Sciatic nerve (tissue), 2 donors: Measurements from ENCODE around the gene SMIM43. TPM values are rescaled to one million over a fixed set of nuclear protein-coding genes. Genes with fewer than 3 reads are reported as not detected.
"Not testable (repeated sequence)": the region's sequence is repeated elsewhere in the genome, so short reads cannot be mapped to it uniquely, and the experiment has no call there.

ENCODE experiments used
- ATAC-seq: fragments of 200-7000 bp; cut with Tn5 transposase; one replicate; pipeline ENCODE4 v1.9.1; 2020; ENCODE audit warnings: mild to moderate bottlenecking, moderate library complexity
- DNase-seq: peaks from one replicate; pipeline ENCODE4 v3.0.0-alpha.2; 2020; ENCODE audit warnings: low spot score
- intact Hi-C: fragments of 100-400 bp; cut with DNase I; formaldehyde crosslinking; loops from one replicate; pipeline ENCODE4 v1.14.2; 2022
- total RNA-seq: library from RNA; stranded (reverse); fragmentation: NEBNext Ultra II Directional; extraction: Animal tissue kit (Norgen Biotek cat#: 25700); gene quantifications from one replicate; pipeline ENCODE4 v1.2.1, GENCODE V29; 2021
- donor health status: DM: no; HTN: no; CAD: no.
- donor health status: DM: no; HTN: no; CAD: no.

Gene SMIM43
- total RNA-seq, 1 donor from 2014 or later, result 3.7 TPM

DNA sequence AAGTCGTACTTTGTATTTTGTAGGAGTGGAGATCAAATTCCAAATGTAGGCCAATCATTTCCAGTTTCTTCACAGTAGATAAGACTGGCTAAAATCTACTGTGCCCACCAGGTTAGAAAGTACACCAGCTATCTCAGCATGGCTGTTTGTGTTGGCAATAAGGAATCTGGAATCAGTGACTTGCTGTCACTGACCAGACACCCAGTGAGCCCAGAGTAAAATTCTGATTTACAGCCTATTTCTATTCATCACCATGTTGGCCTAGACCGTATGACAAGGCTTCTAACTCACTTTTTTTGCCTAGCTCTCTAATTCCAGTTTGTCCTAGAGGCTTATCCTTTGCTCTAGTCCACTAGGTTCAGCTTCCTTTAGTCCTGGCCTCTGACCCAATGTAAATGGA is 25.4 kb downstream of the SMIM43 start:
- no peak for DNase-seq
- intact Hi-C loops, result no loop called here
- no peak for ATAC-seq

DNA sequence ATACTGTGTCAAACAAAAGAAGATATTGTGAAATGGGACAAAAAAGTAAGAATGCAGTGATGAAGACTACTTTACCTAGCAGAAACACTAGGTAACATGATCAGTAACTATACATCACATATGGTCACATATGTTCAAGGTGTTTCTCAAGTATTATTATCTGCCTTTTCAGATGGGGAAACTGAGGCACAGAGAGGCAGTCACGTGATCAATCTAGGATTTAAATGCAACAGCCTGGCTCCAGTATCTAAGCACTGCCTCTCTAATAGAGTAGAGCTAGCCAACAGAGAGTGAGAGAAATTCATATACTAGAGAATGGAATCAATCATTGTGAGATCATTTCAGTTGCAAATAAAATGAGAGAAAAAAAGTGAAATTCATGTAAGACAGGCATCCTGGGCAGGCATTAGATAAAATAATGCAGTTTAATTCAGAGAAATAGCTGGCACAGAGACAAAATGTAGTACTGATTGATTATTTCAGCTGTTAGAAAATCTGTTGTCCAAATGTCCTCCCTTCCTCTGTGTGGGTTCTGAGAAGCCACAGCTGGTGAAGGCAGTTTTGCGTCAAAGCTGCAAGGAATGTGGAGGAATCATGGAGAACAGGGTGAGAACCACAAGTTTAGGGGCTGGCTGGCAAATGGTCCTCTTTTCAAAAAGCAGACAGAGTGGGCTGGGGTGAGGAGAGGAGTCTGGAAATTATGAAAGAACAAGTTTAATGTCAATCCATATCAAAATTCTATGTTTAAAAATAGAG is 26.0 kb downstream of the SMIM43 start:
- intact Hi-C loops, result no loop called here
- no peak for DNase-seq
- no peak for ATAC-seq

GRCh38 chr4:121737846-121738554 is 27.0 kb downstream of the SMIM43 start:
- intact Hi-C loops, result no loop called here
- ATAC-seq, result no peak
- no peak for DNase-seq

- intact Hi-C loops, result no loop called here
- DNase-seq, result no peak
These were observed 28.1 kb downstream of the SMIM43 start for GRCh38 chr4:121736735-121737351.

DNA sequence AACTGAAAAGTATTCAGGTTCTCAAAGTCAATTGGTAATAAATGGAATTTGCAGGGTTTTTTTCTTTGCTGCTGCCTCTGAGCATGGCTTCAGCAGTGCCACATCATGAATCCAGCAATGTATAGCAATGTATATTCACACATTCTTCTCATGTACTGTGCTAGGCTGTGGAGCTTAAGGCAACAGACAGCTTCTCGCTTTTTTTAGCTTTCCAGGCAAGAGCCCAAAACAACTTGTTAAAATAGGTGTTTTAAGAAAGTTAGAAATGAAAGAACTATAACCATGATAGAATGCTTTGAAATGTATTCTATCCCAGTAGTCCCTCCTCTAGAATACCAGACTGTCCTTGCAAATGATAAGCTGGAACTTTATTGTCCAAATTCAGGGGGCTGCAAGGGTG is 30.4 kb downstream of the SMIM43 start:
- DNase-seq (no peak), ATAC-seq (no peak)
- intact Hi-C loops, result no loop called here

More at GRCh38 chr4:121736735-121737351, 28.1 kb downstream of the SMIM43 start:
- ATAC-seq, result peak; percentile 65

- no peak for ATAC-seq
- intact Hi-C loops, result no loop called here
- DNase-seq, result no peak
These were observed 31.0 kb downstream of the SMIM43 start for GRCh38 chr4:121733942-121734341.

- intact Hi-C loops, result loop anchor here (10.0 kb wide), 1 partner anchor 355 kb away; no protein-coding TSS in a partner anchor
These were observed 35.2 kb downstream of the SMIM43 start for GRCh38 chr4:121729753-121730152.

DNA sequence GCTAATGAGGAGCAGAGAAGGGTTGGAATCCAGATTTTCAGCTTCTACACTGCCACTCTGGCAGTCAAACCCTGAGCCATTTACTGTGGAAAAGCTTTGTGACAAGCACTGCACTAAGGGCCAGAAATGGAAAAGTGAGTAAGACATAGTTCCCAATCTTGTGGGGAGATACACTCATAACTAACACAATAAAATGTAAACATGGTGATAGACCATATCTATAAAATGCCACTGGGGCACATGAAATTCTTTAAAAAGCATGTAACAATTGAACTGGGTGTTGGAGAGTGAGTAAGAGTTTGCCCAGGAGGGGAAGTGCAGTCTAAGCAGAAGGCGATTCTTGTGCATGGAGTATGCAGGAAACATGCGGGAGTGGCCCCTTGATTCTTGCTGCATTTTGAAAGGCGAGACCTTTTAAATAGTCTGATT is 36.2 kb downstream of the SMIM43 start:
- ATAC-seq (no peak), DNase-seq (no peak)
- intact Hi-C loops, result loop anchor here (10.0 kb wide), 1 partner anchor 354 kb away; no protein-coding TSS in a partner anchor

More at GRCh38 chr4:121729753-121730152, 35.2 kb downstream of the SMIM43 start:
- not testable (repeated sequence) for ATAC-seq, DNase-seq

DNA sequence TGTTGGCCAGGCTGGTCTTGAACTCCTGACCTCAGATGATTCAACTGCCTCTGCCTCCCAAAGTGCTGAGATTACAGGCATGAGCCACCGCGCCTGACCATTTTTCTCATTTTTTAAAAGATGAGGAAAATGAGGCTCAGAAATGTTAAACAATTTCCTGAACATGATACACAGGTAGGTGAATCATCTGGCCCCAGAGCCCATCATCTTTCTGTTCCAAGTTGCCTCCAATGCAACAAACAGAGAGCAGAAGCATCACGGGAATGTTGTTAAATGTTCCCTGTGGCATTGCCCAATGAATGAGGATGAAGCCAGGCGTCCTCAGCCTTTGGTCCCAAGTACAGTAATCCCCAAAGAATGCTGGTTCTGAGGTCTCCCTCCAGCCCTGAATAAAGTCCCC is 36.9 kb downstream of the SMIM43 start:
- DNase-seq (no peak), ATAC-seq (no peak)
- intact Hi-C loops, result loop anchor here (10.0 kb wide), 1 partner anchor 353 kb away; no protein-coding TSS in a partner anchor

DNA sequence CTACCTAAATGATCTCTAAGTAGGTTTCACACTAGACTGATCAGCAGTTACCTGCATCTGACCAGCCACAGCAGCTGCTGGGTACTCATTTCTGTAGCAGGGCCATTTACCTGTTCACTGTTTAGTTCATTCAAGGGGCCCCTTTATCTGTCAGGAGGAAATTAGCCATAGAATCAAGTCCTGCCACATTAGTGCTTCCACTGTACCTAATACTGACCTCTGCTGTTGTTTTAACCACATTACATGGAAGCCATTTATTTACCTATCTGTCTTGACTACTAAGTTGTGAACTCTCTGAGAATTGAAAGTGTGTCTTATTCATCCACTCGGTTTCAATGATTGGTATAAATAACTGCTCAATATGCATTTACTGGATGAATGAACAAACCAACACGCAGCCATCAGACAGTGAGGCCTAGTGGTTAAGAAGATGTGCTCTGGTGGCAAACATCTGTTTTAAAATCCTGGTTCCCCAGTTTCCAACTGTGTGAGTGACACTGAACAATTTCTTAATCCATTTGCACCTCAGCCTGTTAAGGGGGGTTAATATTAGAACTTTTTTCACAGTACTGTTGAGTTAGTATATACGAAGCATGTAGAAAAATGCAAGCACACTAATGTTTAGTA is 38.2 kb downstream of the SMIM43 start:
- intact Hi-C loops, result loop anchor here (10.0 kb wide), 1 partner anchor 352 kb away; no protein-coding TSS in a partner anchor
- DNase-seq (no peak), ATAC-seq (peak; percentile 85)

GRCh38 chr4:121724671-121725070 is 40.3 kb downstream of the SMIM43 start:
- DNase-seq, result no peak
- ATAC-seq, result no peak
- intact Hi-C loops, result loop anchor here (10.0 kb wide), 1 partner anchor 350 kb away; no protein-coding TSS in a partner anchor

- no peak for DNase-seq
- ATAC-seq, result no peak
- intact Hi-C loops, result loop anchor here (10.0 kb wide), 1 partner anchor 347 kb away; no protein-coding TSS in a partner anchor
These were observed 43.3 kb downstream of the SMIM43 start for GRCh38 chr4:121721700-121722099.

DNA sequence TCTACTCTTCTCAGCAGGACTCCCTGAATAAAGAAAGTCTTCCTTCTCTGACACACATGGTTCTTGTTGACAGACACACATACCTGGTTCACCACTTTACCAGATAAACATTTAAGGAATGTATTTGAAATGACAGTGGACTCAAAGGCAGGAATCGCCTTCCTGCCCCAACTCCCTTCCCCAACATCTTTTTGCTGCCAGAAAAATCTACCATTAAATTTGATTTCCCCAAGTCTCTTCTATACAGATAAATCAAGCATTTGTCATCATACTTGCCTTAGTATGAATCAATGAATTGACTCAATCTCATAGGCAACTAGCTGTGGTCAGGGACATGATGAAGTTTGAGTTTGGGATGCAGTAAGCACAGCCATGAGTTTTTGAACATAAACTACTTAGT is 44.9 kb downstream of the SMIM43 start:
- DNase-seq (no peak), ATAC-seq (no peak)
- intact Hi-C loops, result loop anchor here (10.0 kb wide), 1 partner anchor 345 kb away; no protein-coding TSS in a partner anchor

- peak; percentile 95 for ATAC-seq
These were observed 47.2 kb downstream of the SMIM43 start for GRCh38 chr4:121717680-121718237.

DNA sequence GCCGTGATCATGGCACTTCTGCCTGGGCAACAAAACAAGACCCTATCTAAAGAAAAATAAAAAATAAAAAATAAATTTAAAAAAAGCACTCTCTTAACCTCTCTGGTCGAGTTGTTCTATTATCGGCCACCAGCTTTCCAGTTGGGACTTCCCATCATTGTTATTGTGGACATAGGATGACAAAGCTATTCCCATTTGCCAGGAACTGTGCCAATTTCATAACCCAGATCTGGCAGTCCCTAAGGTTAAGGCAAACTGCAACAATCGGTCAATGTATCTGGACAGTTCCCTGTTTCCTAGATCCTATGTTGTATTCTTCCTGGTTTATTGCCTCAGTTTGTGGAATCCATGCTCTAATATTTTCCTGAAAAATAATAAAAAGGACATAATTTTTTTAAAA is 50.4 kb downstream of the SMIM43 start:
- intact Hi-C loops, result no loop called here
- ATAC-seq (no peak), DNase-seq (no peak)

More at GRCh38 chr4:121717680-121718237, 47.2 kb downstream of the SMIM43 start:
- intact Hi-C loops, result no loop called here
- DNase-seq, result no peak

DNA sequence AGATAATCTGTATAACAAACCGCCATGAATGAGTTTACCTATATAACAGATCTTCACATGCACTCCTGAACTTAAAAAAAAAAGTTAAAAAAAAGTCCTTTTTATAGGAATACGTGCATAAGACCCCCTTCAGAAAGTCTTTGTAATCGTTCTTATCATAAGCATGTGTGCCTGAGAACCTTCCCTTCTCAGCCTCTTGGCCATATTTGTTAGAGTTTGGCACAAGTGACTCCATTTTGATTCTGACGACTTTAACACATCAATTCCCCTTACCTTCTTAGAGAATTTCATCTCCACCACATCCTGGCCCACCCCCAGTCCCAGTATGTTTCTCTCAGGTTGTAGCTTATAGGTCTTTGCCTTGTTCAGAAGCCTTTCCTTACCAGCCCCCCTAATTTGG is 52.2 kb downstream of the SMIM43 start:
- DNase-seq (no peak), ATAC-seq (no peak)
- intact Hi-C loops, result loop anchor here (2.0 kb wide), 1 partner anchor 18 kb away; no protein-coding TSS in a partner anchor

DNA sequence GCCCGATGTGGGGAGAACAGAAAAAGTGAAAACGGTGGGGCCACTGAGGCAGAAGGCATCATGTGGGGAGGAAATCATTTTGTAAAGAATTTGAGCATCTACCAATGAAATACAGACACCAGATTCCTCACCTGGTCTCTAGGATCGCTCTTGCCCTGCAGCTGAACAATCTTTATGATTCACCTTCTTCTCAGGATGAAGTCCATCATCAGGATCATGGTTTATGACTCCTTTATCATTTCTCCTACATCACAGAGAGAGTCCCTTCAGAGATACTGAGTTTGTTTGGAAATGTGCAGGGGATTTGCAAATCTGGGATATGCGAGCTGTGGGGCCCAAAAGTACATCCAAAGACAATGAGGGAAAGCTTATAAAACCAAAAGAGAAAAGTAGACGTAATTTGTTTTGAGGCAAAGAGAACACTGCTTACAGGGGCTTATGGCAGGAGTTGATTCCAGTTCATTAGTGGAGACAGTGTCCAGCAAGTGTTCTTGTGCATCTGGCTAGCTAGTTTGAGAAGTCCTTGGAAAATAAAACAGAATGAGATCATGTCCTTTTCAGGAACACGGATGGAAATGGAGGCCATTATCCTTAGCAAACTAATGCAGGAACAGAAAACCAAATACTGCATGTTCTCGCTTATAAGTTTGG is 52.8 kb downstream of the SMIM43 start:
- intact Hi-C loops, result loop anchor here (2.0 kb wide), 1 partner anchor 17 kb away; no protein-coding TSS in a partner anchor
- DNase-seq (no peak), ATAC-seq (peak; percentile 57)
